ENCODE measurements around the gene TBX10.

GRCh38 chr11:67584881-67585873 is 54.4 kb downstream of the TBX10 start:
- TF ChIP-seq POLR2A (IDR thresholded peaks at IDR 0.05; ENCODE audit: low read depth, low read length): no peak
- TF ChIP-seq FOS (IDR thresholded peaks at IDR 0.05; ENCODE audit: borderline replicate concordance, insufficient read depth, low read length): no peak
- TF ChIP-seq JUN (IDR thresholded peaks at IDR 0.05; ENCODE audit: borderline replicate concordance, insufficient read depth, insufficient read length, low read depth): no peak
- TF ChIP-seq, protein P1, sequence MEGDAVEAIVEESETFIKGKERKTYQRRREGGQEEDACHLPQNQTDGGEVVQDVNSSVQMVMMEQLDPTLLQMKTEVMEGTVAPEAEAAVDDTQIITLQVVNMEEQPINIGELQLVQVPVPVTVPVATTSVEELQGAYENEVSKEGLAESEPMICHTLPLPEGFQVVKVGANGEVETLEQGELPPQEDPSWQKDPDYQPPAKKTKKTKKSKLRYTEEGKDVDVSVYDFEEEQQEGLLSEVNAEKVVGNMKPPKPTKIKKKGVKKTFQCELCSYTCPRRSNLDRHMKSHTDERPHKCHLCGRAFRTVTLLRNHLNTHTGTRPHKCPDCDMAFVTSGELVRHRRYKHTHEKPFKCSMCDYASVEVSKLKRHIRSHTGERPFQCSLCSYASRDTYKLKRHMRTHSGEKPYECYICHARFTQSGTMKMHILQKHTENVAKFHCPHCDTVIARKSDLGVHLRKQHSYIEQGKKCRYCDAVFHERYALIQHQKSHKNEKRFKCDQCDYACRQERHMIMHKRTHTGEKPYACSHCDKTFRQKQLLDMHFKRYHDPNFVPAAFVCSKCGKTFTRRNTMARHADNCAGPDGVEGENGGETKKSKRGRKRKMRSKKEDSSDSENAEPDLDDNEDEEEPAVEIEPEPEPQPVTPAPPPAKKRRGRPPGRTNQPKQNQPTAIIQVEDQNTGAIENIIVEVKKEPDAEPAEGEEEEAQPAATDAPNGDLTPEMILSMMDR (IDR thresholded peaks at IDR 0.05; ENCODE audit: extremely low read depth in 1 of 2, insufficient read depth in 1 of 2, low read depth in 1 of 2, low read length in 2 of 2): no peak
- TF ChIP-seq, protein P2, sequence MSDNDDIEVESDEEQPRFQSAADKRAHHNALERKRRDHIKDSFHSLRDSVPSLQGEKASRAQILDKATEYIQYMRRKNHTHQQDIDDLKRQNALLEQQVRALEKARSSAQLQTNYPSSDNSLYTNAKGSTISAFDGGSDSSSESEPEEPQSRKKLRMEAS (IDR thresholded peaks at IDR 0.05; ENCODE audit: insufficient read depth, insufficient read length): no peak
- no peak for TF ChIP-seq POLR2AphosphoS5 (IDR thresholded peaks at IDR 0.05; ENCODE audit: insufficient read depth, low read depth, low read length)
- TF ChIP-seq MYC (IDR thresholded peaks at IDR 0.05; ENCODE audit: low read depth, low read length): no peak
- TF ChIP-seq EZH2 (IDR thresholded peaks at IDR 0.05; ENCODE audit: borderline replicate concordance, low read depth, low read length, severe bottlenecking): no peak
- no peak for TF ChIP-seq GATA2 (IDR thresholded peaks at IDR 0.05; ENCODE audit: insufficient read depth, insufficient read length, low read depth, low read length)
